HCEC 1CT (cell line): ENCODE data around the gene THAP11.
A peak's percentile ranks its signal among the peaks of the same experiment; 100 is the strongest.

ENCODE experiments used
- DNase-seq: peaks from one replicate; pipeline ENCODE4 v3.0.0-alpha.2; 2017

Gene THAP11

DNA sequence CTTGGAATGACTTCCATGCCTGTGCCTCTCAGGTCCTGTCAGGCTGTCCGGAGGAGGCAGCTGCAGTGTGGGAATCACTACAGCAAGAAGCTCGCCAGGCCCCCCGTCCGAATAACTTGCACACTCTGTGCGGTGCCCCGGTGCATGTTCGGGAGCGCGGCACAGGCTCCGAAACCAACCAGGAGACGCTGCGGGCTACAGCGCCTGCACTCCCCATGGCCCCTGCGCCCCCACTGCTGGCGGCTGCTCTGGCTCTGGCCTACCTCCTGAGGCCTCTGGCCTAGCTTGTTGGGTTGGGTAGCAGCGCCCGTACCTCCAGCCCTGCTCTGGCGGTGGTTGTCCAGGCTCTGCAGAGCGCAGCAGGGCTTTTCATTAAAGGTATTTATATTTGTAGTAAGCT, 43.9 kb downstream of the THAP11 start:
- no peak for DNase-seq

DNA sequence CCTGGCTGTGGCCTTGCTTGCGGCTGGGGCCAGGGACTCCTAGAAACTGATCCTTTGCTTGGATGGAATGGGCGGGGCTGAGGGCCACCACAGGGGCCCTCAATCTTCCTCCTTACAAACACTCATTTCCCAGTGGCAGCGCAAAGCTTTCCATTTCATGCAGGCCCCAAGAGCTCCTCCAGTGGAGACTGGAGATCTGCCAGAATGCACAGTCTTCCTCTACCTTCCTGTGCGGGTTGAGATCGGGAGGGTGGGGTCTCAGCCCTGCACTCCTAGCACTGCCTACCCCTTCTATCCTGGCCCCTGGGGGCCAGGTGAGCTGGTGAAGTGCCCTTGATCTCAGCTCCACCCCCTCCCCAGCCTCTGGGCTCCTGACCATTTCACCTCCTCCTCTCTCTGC, 44.3 kb downstream of the THAP11 start:
- no peak for DNase-seq

- no peak for DNase-seq
These were observed 46.2 kb downstream of the THAP11 start for GRCh38 chr16:67888331-67888730.

GRCh38 chr16:67892375-67892774, 50.3 kb downstream of the THAP11 start:
- no peak for DNase-seq

DNA sequence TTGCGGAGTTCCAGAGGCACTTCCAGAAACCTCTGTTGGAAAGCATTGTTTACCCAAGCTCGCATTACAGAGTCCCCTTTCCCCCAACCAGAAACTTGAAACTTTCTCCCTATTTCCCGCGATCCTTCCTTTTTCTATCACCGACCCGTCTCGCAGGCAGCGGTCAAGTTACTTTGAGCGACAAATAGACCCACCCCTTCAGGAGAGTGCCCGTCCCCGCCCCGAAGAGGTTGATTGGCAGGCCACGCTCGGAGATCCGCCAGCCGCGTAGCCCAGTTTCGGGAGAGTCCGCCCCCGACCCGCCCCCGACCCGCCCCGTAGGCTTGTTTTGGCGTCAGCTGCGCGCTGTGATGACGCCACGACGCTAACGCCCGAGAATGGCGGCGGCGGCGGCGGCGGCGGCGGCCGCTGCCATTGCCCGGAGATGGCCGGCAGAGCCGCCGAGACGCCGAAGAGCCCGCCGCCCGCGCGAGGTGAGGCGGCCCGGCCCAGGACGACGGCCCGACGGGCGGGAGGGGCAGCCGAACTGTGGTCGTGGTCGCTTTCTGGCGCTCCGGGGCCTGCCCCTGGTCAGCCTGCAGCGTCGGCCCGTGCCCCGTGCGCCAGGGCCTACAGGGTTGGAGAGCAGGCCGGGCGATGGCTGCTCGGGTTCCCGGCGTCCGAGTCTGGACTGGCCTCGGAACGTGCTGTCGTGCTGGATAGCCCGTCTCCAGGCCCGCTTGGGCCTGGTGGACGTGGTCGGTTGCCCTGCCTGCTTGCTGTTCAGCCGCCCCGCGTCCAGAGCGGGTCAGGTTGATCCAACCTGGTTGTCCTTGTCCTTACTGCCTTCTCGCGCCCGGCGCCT, 51.0 kb downstream of the THAP11 start, which contains the start of gene PSKH1:
Gene PSKH1, plus strand, starts transcription at position 356 of the 844 bp plus-strand sequence. CDS start 15,496 bp downstream, outside the sequence.
- peak; percentile 95 for DNase-seq
